DND-41 (cell line): ENCODE data around the gene PZP.

ENCODE experiments used
- CTCF ChIP-seq: IDR thresholded peaks from 2 replicates; pipeline ENCODE4 v1.5.1; 2012; ENCODE audit warnings: borderline replicate concordance, low read length, moderate library complexity, mild to moderate bottlenecking; ENCODE audit not compliant: poor library complexity, severe bottlenecking; ENCODE audit errors: extremely low read depth
- EZH2 ChIP-seq: IDR thresholded peaks from 3 replicates; pipeline ENCODE4 v1.6.1; 2012; ENCODE audit warnings: borderline replicate concordance, low read depth, mild to moderate bottlenecking, moderate library complexity, low read length, inconsistent platforms; ENCODE audit not compliant: severe bottlenecking

- TF ChIP-seq CTCF (no peak), EZH2 (no peak)
Observed at GRCh38 chr12:9244894-9245293, 36.7 kb upstream of the PZP start.
